ENCODE results near the gene NABP1. TPM values are rescaled to one million over a fixed set of nuclear protein-coding genes. Genes with fewer than 3 reads are reported as not detected.

Gene NABP1
- total RNA-seq, 6 experiments from 2014 or later = 5.2 to 28.2 (median 20.7) TPM

- Histone ChIP-seq H3K9me3 (no peaks in the 10 kb centered on the region), H3K27ac (no peak overlapping the region), H3K27me3 (no peaks in the 10 kb centered on the region), H3K4me1 (peaks cover 0 to 18% (median 0%) of the 10 kb centered on the region in 4 donors), H3K36me3 (no peaks in the 10 kb centered on the region), H3K4me3 (no peak overlapping the region)
- TF ChIP-seq CTCF (IDR thresholded peaks at IDR 0.05) = no peak
- no peak for TF ChIP-seq POLR2A (IDR thresholded peaks at IDR 0.05)
- 90% methylated on average over 1 of the region's 1 CpG for WGBS (ENCODE audit: insufficient coverage, low coverage, low lambda C conversion rate, missing lambda C conversion rate)
- ATAC-seq = no peak
- intact Hi-C loops (cut with DNase I) = no loop called here
- DNase-seq = no peak
These were observed 41.4 kb upstream of the NABP1 start for GRCh38 chr2:191636586-191636985.

GRCh38 chr2:191637182-191638078, 40.5 kb upstream of the NABP1 start:
- no peak for TF ChIP-seq CTCF (IDR thresholded peaks at IDR 0.05)
- no peak for TF ChIP-seq POLR2A (IDR thresholded peaks at IDR 0.05)
- H3K27me3 ChIP-seq = no peaks in the 10 kb centered on the region
- no peaks in the 10 kb centered on the region for H3K36me3 ChIP-seq
- H3K4me3 ChIP-seq = no peak overlapping the region
- peaks cover 0 to 23% (median 0%) of the 10 kb centered on the region in 4 donors for H3K4me1 ChIP-seq
- peak overlapping the region in 1 of 3 donors; percentile 10 for H3K27ac ChIP-seq
- 63% methylated on average over 6 of the region's 6 CpGs for whole genome bisulfite sequencing (ENCODE audit: insufficient coverage, low coverage, low lambda C conversion rate, missing lambda C conversion rate)
- no peak for DNase-seq
- peak; percentile 53 to 87 (median 68) for ATAC-seq
- intact Hi-C loops (cut with DNase I) = no loop called here
- no peaks in the 10 kb centered on the region for H3K9me3 ChIP-seq

- H3K36me3 ChIP-seq = no peaks in the 10 kb centered on the region
- no peak for TF ChIP-seq POLR2A (IDR thresholded peaks at IDR 0.05)
- TF ChIP-seq CTCF (IDR thresholded peaks at IDR 0.05) = no peak
- H3K27me3 ChIP-seq = no peaks in the 10 kb centered on the region
- peaks cover 0 to 31% (median 0%) of the 10 kb centered on the region in 4 donors for H3K4me1 ChIP-seq
- H3K4me3 ChIP-seq = no peak overlapping the region
- 25% methylated on average over 3 of the region's 6 CpGs for WGBS (ENCODE audit: insufficient coverage, low coverage, low lambda C conversion rate, missing lambda C conversion rate)
- no peak for DNase-seq
- H3K27ac ChIP-seq = peak overlapping the region in 2 of 3 donors; percentile 6 to 10
- intact Hi-C loops (cut with DNase I) = no loop called here
- ATAC-seq = peak; percentile 56 to 71 (median 63)
- no peaks in the 10 kb centered on the region for H3K9me3 ChIP-seq
These were observed 39.7 kb upstream of the NABP1 start for GRCh38 chr2:191638079-191638801.

- no peak for TF ChIP-seq CTCF (IDR thresholded peaks at IDR 0.05)
- TF ChIP-seq POLR2A (IDR thresholded peaks at IDR 0.05) = no peak
- intact Hi-C loops (cut with DNase I) = no loop called here
- H3K36me3 ChIP-seq = no peaks in the 10 kb centered on the region
- no peak for ATAC-seq
- no peaks in the 10 kb centered on the region for H3K27me3 ChIP-seq
- 75% methylated on average over 1 of the region's 1 CpG for WGBS (ENCODE audit: insufficient coverage, low coverage, low lambda C conversion rate, missing lambda C conversion rate)
- peak overlapping the region in 1 of 3 donors; percentile 6 for H3K27ac ChIP-seq
- no peak overlapping the region for H3K4me3 ChIP-seq
- peaks cover 0 to 31% (median 0%) of the 10 kb centered on the region in 4 donors for H3K4me1 ChIP-seq
- no peak for DNase-seq
- H3K9me3 ChIP-seq = no peaks in the 10 kb centered on the region
These were observed 39.1 kb upstream of the NABP1 start for GRCh38 chr2:191638802-191639172.

Data from right lobe of liver (tissue), 6 donors.